Heart left ventricle (tissue), 13 donors: Measurements from ENCODE around the gene CCBE1.

ENCODE experiments used
- CTCF ChIP-seq, 12 donors: fragments of 200-600 bp; sonication (generic) in 4 of 12; IDR thresholded peaks; one replicate each; pipeline versions ENCODE4 v1.5.0 to v1.8.0; 2018 to 2022; ENCODE audit warnings: antibody characterized with exemption in 12 of 12, mild to moderate bottlenecking in 5 of 12
- POLR2A ChIP-seq, 2 donors: fragments of 450-650 bp; IDR thresholded peaks; one replicate each; pipeline ENCODE4 v1.6.1; 2017; ENCODE audit warnings: antibody characterized with exemption in 2 of 2, mild to moderate bottlenecking in 2 of 2, moderate library complexity in 2 of 2
- donor health status: ischemic (EF 13 %, LVEDD 7.1; RV severe dilation, severe dysfunction).
- donor health status: DM: no; HTN: yes; CAD: no.
- donor health status: DM: no; HTN: no; CAD: no.
- donor health status: ischemic (EF 25% LVEDD 6.9; RV normal size, moderate dysfunction).
- donor health status: ischemic (EF 25% LVEDD 5.7; RV mildly dilated, moderate dysfunction).
- donor health status: ischemic (EF 35%, LVEDD 5.7; RV mildly dilated, moderate dysfunction).
- donor health status: nonischemic (EF 11% LVEDD 7.7; RV severe dilation, severe dysfunction).
- donor health status: DM: yes; HTN: yes; CAD: no.
- donor health status: PGD.
- donor health status: ischemic (EF 29% LVEDD 5.4; RV normal size, mild dysfunction).
- donor health status: nonischemic (EF 23%, LVEDD 6.1; RV moderate dilation, normal function).

GRCh38 chr18:59651071-59651470 lies 46.2 kb downstream of the CCBE1 start:
- no peak for TF ChIP-seq POLR2A (IDR thresholded peaks at IDR 0.05)
- no peak for TF ChIP-seq CTCF (IDR thresholded peaks at IDR 0.05)
